ENCODE measurements around the gene HIRIP3. TPM values are rescaled to one million over a fixed set of nuclear protein-coding genes. Genes with fewer than 3 reads are reported as not detected.

The HIRIP3 gene
- total and polyA plus RNA-seq, 2 of the 4 experiments (the other 2 are of a cell fraction): 5.0 to 10.5 TPM

DNA sequence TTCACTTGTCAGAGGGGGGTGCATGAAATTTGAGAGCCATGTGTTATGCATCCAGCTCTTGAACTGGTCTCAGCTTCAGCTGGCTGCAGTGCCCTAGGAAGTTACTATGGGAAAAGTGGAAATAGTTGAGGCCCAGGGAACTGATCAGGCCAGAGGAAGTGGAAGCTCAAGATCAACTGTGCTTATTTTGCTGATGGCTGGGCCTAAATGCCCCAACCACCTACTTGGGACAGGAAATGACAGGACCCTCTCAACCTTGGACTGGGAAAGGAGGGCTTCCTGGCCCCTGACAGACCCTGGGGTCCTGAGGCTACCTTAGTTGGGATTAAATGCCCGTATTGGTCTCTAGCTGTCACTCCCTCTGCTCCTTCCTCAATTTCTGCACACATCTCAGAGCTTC is 22.9 kb downstream of the HIRIP3 start:
- H3K9ac ChIP-seq (ENCODE audit: low read depth, low read length): no peak overlapping the region
- H3K9me3 ChIP-seq (ENCODE audit: control insufficient read depth, insufficient read depth, low read length): no peaks in the 10 kb centered on the region
- H3K79me1 ChIP-seq (ENCODE audit: low read depth in 1 of 2, low read length in 2 of 2): peaks cover 0 to 38% of the 10 kb centered on the region in 2 experiments
- TF ChIP-seq CHD1 (IDR thresholded peaks at IDR 0.05; ENCODE audit: low read depth, low read length) (no peak), CEBPB (IDR thresholded peaks at IDR 0.05; ENCODE audit: low read depth, low read length) (no peak), RCOR1 (IDR thresholded peaks at IDR 0.05; ENCODE audit: insufficient replicate concordance, low read length) (no peak), FOS (IDR thresholded peaks at IDR 0.05; ENCODE audit: low read depth, low read length) (no peak), MAZ (IDR thresholded peaks at IDR 0.05; ENCODE audit: borderline replicate concordance, low read depth, low read length) (no peak), RFX5 (IDR thresholded peaks at IDR 0.05; ENCODE audit: low read depth, low read length) (no peak), MAFK (IDR thresholded peaks at IDR 0.05; ENCODE audit: low read depth, low read length) (no peak), MXI1 (IDR thresholded peaks at IDR 0.05; ENCODE audit: borderline replicate concordance, low read depth, low read length) (no peak), RAD21 (IDR thresholded peaks at IDR 0.05; ENCODE audit: low read length) (no peak), BHLHE40 (IDR thresholded peaks at IDR 0.05; ENCODE audit: low read depth, low read length) (no peak), SMC3 (IDR thresholded peaks at IDR 0.05; ENCODE audit: low read depth, low read length) (no peak), POLR2A (IDR thresholded peaks at IDR 0.05; ENCODE audit: low read depth, low read length) (no peak), NFE2L2 (IDR thresholded peaks at IDR 0.05; ENCODE audit: low read depth, low read length) (no peak)
- TF ChIP-seq, protein P1, sequence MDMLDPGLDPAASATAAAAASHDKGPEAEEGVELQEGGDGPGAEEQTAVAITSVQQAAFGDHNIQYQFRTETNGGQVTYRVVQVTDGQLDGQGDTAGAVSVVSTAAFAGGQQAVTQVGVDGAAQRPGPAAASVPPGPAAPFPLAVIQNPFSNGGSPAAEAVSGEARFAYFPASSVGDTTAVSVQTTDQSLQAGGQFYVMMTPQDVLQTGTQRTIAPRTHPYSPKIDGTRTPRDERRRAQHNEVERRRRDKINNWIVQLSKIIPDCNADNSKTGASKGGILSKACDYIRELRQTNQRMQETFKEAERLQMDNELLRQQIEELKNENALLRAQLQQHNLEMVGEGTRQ (IDR thresholded peaks at IDR 0.05; ENCODE audit: low read depth, low read length): no peak
- TF ChIP-seq, protein P2, sequence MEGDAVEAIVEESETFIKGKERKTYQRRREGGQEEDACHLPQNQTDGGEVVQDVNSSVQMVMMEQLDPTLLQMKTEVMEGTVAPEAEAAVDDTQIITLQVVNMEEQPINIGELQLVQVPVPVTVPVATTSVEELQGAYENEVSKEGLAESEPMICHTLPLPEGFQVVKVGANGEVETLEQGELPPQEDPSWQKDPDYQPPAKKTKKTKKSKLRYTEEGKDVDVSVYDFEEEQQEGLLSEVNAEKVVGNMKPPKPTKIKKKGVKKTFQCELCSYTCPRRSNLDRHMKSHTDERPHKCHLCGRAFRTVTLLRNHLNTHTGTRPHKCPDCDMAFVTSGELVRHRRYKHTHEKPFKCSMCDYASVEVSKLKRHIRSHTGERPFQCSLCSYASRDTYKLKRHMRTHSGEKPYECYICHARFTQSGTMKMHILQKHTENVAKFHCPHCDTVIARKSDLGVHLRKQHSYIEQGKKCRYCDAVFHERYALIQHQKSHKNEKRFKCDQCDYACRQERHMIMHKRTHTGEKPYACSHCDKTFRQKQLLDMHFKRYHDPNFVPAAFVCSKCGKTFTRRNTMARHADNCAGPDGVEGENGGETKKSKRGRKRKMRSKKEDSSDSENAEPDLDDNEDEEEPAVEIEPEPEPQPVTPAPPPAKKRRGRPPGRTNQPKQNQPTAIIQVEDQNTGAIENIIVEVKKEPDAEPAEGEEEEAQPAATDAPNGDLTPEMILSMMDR (conservative IDR thresholded peaks at IDR 0.05; ENCODE audit: low read depth, low read length): no peak
- TF ChIP-seq, protein P3, sequence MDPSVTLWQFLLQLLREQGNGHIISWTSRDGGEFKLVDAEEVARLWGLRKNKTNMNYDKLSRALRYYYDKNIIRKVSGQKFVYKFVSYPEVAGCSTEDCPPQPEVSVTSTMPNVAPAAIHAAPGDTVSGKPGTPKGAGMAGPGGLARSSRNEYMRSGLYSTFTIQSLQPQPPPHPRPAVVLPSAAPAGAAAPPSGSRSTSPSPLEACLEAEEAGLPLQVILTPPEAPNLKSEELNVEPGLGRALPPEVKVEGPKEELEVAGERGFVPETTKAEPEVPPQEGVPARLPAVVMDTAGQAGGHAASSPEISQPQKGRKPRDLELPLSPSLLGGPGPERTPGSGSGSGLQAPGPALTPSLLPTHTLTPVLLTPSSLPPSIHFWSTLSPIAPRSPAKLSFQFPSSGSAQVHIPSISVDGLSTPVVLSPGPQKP (IDR thresholded peaks at IDR 0.05; ENCODE audit: borderline replicate concordance, low read depth, low read length): no peak
- no TSS peak for BruUV-seq (replicated peaks)
- H3K18ac ChIP-seq (ENCODE audit: low read depth, low read length): no peak overlapping the region
- no peak overlapping the region for H3K4me2 ChIP-seq (ENCODE audit: low read depth, low read length)
- no peak overlapping the region for H2AFZ ChIP-seq (replicated peaks; ENCODE audit: low read length, poor library complexity)
- in situ Hi-C loops (cut with MboI; ENCODE audit: low sequenced_read_pairs) (no loop called here), dilution Hi-C loops (cut with HindIII; ENCODE audit: low sequenced_read_pairs, unreplicated experiment) (no loop called here), intact Hi-C loops (cut with micrococcal nuclease) (loop anchor here (2.0 to 5.0 kb wide), 2 partner anchors 45 to 110 kb away; partner anchors contain the start of genes CDIPT and KCTD13)
- H3K56ac ChIP-seq (ENCODE audit: extremely low read depth, insufficient read depth, low read length): no peak overlapping the region
- no peak overlapping the region for H2BK5ac ChIP-seq (ENCODE audit: low read depth, low read length, poor library complexity, severe bottlenecking)
- no peak overlapping the region for H2AK9ac ChIP-seq (replicated peaks; ENCODE audit: low read depth, low read length, poor library complexity)
- no peak overlapping the region for H2BK15ac ChIP-seq (ENCODE audit: low read depth, low read length)
- H4K8ac ChIP-seq (ENCODE audit: low read depth in 2 of 2, low read length in 2 of 2): no peak overlapping the region
- H3K23ac ChIP-seq (ENCODE audit: low read depth, low read length): no peak overlapping the region
- H3K4me1 ChIP-seq (ENCODE audit: control insufficient read depth, insufficient read depth, low read length): peaks cover 13% of the 10 kb centered on the region; the same call in 1 of the 2 replicates
- CTCF ChIA-PET: no interaction called here
- peaks cover 18% of the 10 kb centered on the region for H3K9me1 ChIP-seq (ENCODE audit: insufficient read depth, low read length)
- DNase-seq (no peak), ATAC-seq (ENCODE audit: low read depth) (no peak)
- H3K36me3 ChIP-seq (ENCODE audit: control insufficient read depth, insufficient read depth, low read length): peaks cover 17% of the 10 kb centered on the region
- H2BK20ac ChIP-seq (ENCODE audit: low read depth, low read length): no peak overlapping the region
- no peak overlapping the region for H4K91ac ChIP-seq (ENCODE audit: insufficient read depth, low read depth, low read length)
- no peak overlapping the region for H3K14ac ChIP-seq (replicated peaks; ENCODE audit: low read depth, low read length)
- no peak overlapping the region for H2BK120ac ChIP-seq (ENCODE audit: low read depth, low read length)
- no peak overlapping the region for H4K5ac ChIP-seq (ENCODE audit: low read depth, low read length)
- H3K4ac ChIP-seq (ENCODE audit: low read depth, low read length): no peak overlapping the region
- H3K4me3 ChIP-seq (ENCODE audit: insufficient read depth, low read depth, low read length): no peak overlapping the region
- H2AK5ac ChIP-seq (ENCODE audit: low read depth, low read length): no peak overlapping the region
- H3K27me3 ChIP-seq (ENCODE audit: control insufficient read depth, insufficient read depth, low read length): no peaks in the 10 kb centered on the region
- WGBS, 2 experiments (ENCODE audit: extremely low coverage in 2 of 2, insufficient read length in 1 of 2): no CpG with 5 or more reads among the region's 1 CpG
- POLR2A ChIA-PET (ENCODE audit: unreplicated experiment): interaction anchor here (1.3 kb wide), 1 partner anchor 9 kb away, joined by 5 read pairs; no protein-coding TSS in a partner anchor
- no peak overlapping the region for H3K27ac ChIP-seq (ENCODE audit: insufficient read depth, low read length)
- H4K20me1 ChIP-seq (ENCODE audit: insufficient read depth, low read length): peaks cover 34% of the 10 kb centered on the region
